HepG2 (cell line): ENCODE measurements around the gene AXIN2. TPM values are rescaled to one million over a fixed set of nuclear protein-coding genes. Genes with fewer than 3 reads are reported as not detected.

Experiments used
- ETV6 ChIP-seq: sonication (generic); formaldehyde crosslinking; conservative IDR thresholded peaks from 2 replicates; pipeline ENCODE4 v1.4.0; 2020; ENCODE audit warnings: missing genetic modification reagents
- HNF4A ChIP-seq: sonication (generic); formaldehyde crosslinking; IDR thresholded peaks from 2 replicates; pipeline ENCODE4 v1.4.0; 2020; ENCODE audit warnings: missing genetic modification reagents
- ZNF260 ChIP-seq: sonication (generic); formaldehyde crosslinking; IDR thresholded peaks from 2 replicates; pipeline ENCODE4 v1.4.0; 2020; ENCODE audit warnings: missing genetic modification reagents, low read depth, mild to moderate bottlenecking, borderline replicate concordance
- ZNF577 ChIP-seq: sonication (generic); formaldehyde crosslinking; IDR thresholded peaks from 2 replicates; pipeline ENCODE4 v1.4.0; 2020; ENCODE audit warnings: mild to moderate bottlenecking, low read depth, missing genetic modification reagents, borderline replicate concordance
- ZNF709 ChIP-seq: sonication (generic); formaldehyde crosslinking; IDR thresholded peaks from 2 replicates; pipeline ENCODE4 v1.5.0; 2020; ENCODE audit warnings: mild to moderate bottlenecking, missing genetic modification reagents
- polyA plus RNA-seq, 8 experiments: library from polyadenylated mRNA; depleted of rRNA in 3 of 8; stranded (reverse) in 7 of 8; unstranded in 1 of 8; fragments of >200 nt; fragmentation: Illumina TruSeq in 4 of 8; extraction: Trizol in 4 of 8; gene quantifications; 2 replicates each; pipeline versions ENCODE4 v1.2.1 to v1.2.3, GENCODE V29; 2011 to 2016; ENCODE audit warnings: low read depth in 4 of 8, missing spikeins in 1 of 8, mixed read lengths in 1 of 8; ENCODE audit not compliant: insufficient read depth in 1 of 8
- total RNA-seq, 5 experiments: library from RNA; depleted of rRNA; stranded (reverse); fragments of >200 nt; fragmentation: Illumina TruSeq; extraction: Trizol; gene quantifications; 2 replicates each; pipeline ENCODE4 v1.2.3, GENCODE V29; 2016; ENCODE audit warnings: low read depth in 1 of 5
- TF ChIP-seq, protein P1 (sequence below): sonication (generic); formaldehyde crosslinking; IDR thresholded peaks from 2 replicates; pipeline ENCODE4 v1.5.0; 2020; ENCODE audit warnings: mild to moderate bottlenecking, missing genetic modification reagents, borderline replicate concordance
- TF ChIP-seq, protein P2 (sequence below): sonication (generic); formaldehyde crosslinking; conservative IDR thresholded peaks from 2 replicates; pipeline ENCODE4 v1.4.0; 2020; ENCODE audit warnings: mild to moderate bottlenecking, missing genetic modification reagents, moderate library complexity

The AXIN2 gene
- total and polyA plus RNA-seq, 2 of the 13 experiments (the other 11 are each of a cell fraction or from before 2014, with no cell fraction given) = 58.6 to 63.4 TPM

DNA sequence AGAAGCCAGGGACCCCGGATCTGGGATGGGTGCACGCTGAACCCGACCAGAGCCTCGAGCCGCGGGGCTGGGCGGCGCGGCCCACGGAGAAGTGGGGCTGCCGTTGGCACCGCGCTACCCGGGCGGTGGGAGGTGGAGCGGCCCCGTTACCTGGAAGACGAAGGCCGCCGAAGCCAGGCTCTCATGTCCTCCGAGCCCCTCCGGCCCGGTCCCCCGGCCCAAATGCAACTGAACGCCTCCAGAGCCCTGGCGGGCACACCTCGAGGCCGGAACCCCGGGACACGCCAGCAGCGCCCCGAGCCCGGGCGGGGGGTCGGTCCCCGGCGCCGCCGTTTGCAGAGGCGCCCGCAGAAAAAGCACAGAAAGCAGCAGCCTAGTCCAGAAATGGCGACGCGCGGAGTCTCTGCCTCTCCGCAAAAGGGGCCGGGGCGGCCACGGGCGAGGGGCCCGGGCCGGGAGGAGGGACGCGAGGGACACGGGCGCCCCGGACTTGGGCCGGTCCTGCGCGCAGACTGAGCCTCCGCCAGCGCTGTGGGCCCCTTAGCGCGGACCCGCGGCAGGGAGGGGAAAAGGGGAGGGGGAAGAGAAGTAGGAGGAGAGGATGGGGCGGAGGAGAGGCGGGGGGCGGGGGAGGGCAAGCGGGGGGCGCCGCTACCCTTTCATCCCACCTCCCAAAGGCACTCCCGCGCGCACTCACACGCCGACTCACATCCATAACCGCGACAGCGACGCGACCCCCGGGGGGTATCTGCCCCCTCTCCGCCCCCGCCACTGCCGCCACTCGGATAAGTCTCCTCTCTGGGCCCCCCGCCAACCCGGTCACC lies 1.4 kb downstream of the AXIN2 start (continued):
- TF ChIP-seq, protein P1, sequence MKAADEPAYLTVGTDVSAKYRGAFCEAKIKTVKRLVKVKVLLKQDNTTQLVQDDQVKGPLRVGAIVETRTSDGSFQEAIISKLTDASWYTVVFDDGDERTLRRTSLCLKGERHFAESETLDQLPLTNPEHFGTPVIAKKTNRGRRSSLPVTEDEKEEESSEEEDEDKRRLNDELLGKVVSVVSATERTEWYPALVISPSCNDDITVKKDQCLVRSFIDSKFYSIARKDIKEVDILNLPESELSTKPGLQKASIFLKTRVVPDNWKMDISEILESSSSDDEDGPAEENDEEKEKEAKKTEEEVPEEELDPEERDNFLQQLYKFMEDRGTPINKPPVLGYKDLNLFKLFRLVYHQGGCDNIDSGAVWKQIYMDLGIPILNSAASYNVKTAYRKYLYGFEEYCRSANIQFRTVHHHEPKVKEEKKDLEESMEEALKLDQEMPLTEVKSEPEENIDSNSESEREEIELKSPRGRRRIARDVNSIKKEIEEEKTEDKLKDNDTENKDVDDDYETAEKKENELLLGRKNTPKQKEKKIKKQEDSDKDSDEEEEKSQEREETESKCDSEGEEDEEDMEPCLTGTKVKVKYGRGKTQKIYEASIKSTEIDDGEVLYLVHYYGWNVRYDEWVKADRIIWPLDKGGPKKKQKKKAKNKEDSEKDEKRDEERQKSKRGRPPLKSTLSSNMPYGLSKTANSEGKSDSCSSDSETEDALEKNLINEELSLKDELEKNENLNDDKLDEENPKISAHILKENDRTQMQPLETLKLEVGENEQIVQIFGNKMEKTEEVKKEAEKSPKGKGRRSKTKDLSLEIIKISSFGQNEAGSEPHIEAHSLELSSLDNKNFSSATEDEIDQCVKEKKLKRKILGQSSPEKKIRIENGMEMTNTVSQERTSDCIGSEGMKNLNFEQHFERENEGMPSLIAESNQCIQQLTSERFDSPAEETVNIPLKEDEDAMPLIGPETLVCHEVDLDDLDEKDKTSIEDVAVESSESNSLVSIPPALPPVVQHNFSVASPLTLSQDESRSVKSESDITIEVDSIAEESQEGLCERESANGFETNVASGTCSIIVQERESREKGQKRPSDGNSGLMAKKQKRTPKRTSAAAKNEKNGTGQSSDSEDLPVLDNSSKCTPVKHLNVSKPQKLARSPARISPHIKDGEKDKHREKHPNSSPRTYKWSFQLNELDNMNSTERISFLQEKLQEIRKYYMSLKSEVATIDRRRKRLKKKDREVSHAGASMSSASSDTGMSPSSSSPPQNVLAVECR = peak; percentile 49; the same call in 1 of the 2 replicates
- TF ChIP-seq ZNF260 (CRISPR knock-in tag) (peak; percentile 47; the same call in 1 of the 2 replicates), ETV6 (CRISPR knock-in tag) (no peak), ZNF577 (CRISPR knock-in tag) (0 out of 2 replicates have a peak, but pooled peaks have one; percentile 4), ZNF709 (0 out of 2 replicates have a peak, but pooled peaks have one; percentile 29), HNF4A (no peak)
- TF ChIP-seq, protein P2, sequence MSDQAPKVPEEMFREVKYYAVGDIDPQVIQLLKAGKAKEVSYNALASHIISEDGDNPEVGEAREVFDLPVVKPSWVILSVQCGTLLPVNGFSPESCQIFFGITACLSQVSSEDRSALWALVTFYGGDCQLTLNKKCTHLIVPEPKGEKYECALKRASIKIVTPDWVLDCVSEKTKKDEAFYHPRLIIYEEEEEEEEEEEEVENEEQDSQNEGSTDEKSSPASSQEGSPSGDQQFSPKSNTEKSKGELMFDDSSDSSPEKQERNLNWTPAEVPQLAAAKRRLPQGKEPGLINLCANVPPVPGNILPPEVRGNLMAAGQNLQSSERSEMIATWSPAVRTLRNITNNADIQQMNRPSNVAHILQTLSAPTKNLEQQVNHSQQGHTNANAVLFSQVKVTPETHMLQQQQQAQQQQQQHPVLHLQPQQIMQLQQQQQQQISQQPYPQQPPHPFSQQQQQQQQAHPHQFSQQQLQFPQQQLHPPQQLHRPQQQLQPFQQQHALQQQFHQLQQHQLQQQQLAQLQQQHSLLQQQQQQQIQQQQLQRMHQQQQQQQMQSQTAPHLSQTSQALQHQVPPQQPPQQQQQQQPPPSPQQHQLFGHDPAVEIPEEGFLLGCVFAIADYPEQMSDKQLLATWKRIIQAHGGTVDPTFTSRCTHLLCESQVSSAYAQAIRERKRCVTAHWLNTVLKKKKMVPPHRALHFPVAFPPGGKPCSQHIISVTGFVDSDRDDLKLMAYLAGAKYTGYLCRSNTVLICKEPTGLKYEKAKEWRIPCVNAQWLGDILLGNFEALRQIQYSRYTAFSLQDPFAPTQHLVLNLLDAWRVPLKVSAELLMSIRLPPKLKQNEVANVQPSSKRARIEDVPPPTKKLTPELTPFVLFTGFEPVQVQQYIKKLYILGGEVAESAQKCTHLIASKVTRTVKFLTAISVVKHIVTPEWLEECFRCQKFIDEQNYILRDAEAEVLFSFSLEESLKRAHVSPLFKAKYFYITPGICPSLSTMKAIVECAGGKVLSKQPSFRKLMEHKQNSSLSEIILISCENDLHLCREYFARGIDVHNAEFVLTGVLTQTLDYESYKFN = peak; percentile 38; the same call in 1 of the 2 replicates
